DMS114 treated with DMSO at 0.1 percent for 48 hours (cell line): Measurements from ENCODE around the gene FZD4.
"Not testable (repeated sequence)": the region's sequence is repeated elsewhere in the genome, so short reads cannot be mapped to it uniquely, and the experiment has no call there.

Experiments
- DNase-seq: peaks from one replicate; lab custom pipeline; 2025; ENCODE audit not compliant: unreplicated experiment; lab: John Stamatoyannopoulos, UW

The FZD4 gene

DNA sequence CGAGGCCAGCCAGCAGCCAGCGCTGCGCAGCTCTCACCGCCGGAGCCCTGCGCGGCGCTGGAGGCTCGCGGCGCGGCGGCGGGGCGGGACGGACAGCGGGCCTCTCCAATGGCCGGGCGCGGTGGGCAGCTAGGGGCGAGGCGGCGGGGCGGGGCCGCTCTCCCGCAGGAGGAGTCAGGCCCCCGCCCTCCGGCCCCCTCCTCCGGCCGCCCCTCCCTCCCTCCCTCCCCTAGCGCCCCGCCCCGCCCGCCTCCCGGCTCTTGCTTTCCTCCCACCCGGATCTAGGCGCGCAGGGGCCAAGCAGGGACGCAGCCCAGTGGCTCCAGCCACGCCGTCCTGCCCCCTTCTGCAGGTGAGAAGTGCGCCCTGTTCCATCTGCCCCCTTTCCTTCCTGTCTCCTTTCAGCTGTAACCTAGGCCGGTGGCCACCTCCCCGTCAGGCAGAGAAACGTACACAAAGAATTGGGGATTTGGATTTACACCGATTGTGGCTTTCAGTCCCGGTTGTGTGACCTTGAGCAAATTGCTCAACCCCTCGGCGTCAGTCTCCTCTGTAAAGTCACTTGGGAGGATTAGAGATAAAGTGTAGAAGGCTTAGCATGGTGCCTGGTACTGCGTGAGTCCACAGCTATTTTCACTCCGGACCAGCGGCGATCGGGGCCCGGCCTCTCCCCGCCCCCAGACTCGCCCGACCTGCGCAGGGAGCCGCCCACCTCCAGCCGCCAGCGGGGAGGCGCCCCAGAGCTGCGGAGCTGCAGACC, at the start of gene FZD4:
FZD4 (minus strand) TSS at position 35 of the 760 bp plus-strand sequence. CDS start 310 bp downstream, outside the sequence.
- DNase-seq, result peak; percentile 68

DNA sequence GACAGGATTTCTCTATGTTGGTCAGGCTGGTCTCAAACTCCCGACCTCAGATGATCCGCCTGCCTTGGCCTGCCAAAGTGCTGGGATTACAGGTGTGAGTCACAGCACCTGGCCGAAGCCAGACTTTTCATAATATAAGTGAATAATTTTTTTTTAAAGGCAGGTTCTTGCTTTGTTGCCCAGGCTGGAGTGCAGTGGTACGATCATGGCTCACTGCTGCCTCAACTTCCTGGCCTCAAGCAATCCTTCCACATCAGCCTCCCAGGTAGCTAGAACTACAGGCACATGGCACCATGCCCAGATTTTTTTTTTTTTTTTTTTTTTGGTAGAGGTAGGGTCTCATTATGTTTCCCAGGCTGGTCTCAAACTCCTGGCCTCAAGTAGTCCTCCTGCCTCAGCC, 49.1 kb upstream of the FZD4 start:
- DNase-seq, result not testable (repeated sequence)

DNA sequence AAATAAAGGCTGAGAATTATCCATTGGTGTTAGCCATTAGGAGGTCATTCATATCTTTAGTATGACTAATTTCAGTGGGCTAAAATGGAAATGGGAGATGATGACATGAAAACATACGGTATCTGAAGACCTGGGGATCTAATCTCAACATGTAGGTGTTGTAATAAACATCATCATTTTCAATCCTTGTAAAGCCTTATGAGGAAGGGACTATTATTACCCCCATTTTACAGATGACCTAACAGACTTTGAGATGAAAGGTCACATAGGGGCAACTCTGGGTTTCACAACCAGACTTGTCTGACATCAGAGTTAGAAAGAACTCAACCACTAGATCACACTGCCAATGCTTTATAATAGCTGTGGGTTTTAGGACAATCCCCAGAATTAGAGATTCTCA, 47.7 kb upstream of the FZD4 start:
- DNase-seq, result no peak

DNA sequence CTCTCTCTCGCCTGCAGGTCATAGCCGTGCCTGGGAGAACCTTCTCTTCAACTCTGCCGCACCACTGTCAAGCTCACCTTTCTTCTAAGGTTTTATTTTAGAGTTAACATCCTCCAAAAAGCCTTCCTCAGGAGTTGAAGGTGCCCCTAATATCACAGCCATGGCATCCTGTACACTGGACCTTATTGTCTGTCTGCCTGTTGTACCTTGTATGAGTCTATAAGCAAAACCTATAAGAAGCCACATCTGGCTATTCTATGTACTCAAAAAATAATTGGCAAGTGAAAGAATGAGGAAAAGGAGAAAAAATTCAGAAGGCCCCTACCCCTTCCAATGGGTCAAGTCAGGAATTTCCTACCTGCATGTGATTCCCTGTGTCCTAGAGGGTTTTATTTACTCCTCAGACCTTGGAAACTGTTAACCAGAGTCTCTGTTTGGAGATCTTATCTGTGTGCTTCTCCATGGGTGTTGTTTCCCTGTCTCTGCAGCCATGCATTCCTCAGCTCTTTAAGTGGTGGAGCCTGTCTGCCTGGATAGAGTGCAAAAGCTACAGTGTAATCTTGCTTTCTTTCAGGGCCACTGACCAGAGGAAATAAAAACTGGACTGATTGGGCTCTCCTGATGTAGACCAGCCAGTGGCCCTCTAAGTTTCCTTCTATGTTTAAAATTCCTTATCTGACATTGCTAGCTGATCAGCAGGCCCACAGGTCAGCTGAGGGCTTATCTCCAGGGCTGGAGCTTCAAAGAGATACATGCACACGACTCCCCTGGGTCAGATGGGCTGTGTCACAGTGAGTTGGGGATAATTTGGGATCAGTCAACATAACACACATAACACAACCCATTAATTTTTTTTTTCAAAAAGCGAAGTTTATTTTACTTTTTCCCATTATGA, 44.9 kb upstream of the FZD4 start:
- no peak for DNase-seq

DNA sequence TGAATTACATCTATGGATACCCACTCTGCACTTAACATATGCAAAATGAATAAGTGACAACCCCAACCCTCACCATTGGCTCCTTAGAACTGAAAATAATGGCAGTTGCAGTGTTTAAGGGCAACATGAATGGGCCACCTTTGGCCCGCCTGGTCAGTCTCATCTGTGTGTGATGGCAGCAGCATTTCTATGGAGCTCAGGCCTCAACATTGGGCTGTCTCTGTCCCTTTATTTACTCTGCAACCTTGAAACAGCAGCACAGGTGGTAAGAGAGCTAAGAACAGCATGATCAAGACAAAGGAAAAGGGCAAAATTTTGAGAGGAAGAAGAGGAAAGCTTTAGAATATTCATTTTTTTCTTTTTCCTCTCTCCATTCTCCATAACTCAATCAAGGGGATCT, 44.2 kb upstream of the FZD4 start:
- no peak for DNase-seq

DNA sequence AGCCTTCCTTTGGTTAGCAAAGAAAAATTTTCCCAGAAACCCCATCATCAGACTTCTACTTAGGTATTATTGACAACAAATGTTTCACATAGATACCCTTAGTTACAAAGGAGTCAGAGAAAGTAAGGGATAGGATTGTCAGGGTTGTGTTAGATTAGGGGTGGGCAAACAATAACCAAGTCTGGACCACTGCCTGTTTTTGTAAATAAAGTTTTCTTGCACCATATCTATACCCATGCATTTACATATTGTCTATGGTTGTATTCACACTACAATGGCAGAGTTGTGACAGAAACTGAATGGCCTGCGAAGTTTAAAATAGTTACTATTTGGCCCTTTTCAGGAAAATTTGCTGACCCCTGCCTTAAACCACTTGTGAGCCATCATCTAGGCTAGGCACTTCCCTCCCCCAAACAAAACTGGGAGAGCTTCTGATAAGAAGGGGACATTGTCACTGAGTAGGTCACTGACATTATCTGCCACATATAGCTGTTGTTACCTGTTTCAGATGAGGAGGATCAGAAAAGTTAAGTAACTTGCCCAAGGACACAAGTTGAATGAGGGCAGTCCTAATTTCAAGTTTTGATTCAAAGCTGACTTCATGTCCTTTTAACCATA, 41.9 kb upstream of the FZD4 start:
- no peak for DNase-seq

DNA sequence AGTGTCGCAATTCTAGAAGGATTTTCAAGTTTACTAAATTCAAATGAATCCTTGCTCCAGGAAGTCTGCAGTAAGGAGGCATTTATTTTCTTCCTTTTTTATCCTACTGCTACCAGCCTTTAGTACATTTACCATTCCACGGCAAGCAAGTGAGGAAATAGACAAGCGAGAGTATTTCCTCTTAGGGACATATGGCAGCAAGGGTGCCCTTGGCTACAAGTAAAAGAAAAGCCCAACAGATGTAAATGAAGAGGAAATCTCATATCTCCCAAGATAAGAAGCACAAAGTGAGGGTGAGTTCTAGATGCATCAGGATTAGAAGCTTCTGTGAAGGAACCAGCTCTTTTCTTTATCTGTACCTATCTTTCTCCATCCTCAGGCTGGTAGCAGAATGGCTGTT, 37.8 kb upstream of the FZD4 start:
- DNase-seq, result no peak

DNA sequence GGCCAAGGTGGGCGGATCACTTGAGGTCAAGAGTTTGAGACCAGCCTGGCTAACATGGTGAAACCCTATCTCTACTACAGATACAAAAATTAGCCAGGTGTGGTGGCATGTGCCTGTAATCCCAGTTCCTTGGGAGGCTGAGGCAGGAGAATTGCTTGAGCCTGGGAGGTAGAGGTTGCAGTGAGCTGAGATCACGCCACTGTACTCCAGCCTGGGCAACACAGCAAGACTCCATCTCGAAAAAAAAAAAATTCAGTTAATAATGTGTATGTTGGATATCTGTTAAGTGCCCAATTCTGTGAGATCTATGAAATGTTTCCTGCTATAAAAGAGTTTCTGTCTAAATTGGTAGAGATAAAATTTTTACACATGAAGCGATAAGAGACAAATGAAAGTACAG, 37.1 kb upstream of the FZD4 start:
- DNase-seq, result not testable (repeated sequence)

DNA sequence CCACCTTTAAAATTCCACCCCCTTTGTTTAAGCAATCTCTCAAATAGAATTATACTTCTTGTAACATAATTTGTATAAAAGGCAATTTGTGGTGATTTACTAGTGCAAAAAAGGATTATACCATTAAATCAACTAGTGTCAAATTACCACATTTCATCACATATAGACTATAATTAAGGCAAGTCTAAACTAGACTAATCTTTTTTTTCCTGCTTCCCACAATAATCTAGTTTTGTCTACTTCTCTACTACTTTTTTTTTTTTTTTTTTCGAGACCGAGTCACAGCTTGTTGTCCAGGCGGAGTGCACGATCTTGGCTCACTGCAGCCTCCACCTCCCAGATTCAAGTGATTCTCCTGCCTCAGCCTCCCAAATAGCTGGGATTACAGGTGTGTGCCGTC, 36.1 kb upstream of the FZD4 start:
- no peak for DNase-seq

DNA sequence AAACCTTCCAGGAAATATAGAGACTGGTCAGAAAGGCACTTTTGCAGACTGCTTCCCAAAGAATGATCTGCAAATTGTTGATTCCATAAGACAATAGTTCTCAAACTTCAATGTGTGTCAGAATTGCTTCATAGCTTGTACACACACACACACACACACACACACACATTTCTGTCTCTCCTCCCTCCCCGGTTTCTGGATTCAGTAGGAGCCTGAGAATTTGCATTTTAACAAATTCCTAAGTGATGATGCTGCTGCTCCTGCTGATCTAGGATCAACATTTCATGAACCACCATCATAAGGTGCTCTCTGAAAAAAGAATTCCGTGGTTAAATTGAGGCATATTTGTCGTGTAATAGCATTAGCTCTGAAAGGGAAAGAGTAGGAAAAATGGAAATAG, 35.3 kb upstream of the FZD4 start:
- DNase-seq, result no peak

DNA sequence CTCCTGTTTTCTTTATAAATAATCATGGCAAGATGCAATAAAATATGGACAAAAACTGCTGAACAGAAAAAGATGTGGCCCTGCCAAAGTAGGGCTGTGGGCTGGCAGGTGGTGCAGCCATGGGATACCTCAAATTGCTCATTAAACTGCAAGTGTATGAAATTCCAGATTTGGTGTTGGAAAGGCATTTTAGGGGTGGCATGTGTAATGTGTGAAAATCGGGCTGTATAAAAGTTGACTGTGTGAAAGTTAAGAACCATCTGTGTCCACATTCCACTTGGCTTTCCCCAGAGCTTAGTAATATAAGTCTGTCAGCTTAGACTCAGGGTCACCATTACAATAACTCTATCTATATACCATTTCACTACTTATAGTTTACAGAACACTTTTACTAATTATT, 34.8 kb upstream of the FZD4 start:
- DNase-seq, result no peak

DNA sequence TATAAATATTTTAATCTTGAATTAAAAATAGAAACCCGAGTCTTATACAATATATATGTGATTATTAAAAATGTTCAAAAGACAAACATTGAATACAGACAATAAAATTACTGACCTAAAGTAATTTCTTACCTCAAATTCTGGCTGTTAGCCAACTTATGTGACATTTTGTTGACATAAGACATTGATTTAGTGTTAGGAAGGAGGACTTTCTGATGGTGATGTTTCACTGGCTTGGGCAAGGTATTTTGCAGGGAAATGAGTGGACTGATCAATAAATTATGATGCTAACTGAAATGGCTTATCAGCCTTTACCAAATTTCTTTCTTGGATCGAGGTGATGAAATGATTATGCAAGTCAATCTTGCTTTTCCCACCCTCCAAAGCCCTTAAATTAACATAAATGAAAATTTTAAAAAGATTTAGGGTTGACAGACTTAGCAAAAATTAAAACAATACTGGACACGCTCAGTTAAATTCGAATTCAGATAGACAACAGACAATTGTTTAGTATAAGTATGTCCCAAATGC, 33.2 kb upstream of the FZD4 start:
- DNase-seq, result no peak

DNA sequence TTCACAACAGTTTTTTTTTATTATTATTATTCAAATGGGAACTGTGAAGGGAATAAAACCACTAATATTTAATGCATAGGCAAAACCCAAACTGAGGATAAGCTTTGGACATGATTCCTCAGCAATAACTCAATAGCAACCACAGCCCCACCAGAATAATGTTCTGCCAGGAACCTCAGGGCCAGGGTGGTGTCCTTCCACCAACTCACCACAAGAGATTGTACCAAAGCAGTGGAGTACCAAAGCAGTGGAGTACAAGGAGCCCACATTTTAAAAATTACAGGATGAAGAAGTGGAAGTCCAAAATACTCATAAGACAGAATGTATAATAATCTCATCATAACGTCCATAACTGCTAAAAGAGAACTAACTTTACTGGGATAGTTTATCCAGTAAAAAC, 32.5 kb upstream of the FZD4 start:
- DNase-seq, result no peak

DNA sequence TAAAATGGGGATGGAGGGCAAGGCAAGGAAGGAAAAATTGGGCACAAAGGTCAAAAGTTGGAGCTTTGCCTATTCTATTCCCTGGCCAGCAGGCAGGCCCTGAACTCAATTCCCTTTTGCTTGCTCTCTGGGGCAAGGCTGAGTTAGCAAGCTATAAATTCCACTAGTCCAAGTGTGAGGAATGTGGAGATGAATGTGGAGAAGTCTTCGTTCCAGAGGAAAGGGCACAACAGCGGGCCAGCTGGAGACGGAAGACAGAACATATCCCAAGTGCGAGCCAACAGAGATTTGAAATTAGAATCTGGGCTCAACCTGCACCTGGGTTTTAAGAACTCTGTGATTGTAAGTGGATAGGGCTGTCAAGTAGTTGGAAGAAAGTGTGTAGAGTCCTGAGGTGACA, 29.5 kb upstream of the FZD4 start:
- DNase-seq, result no peak

DNA sequence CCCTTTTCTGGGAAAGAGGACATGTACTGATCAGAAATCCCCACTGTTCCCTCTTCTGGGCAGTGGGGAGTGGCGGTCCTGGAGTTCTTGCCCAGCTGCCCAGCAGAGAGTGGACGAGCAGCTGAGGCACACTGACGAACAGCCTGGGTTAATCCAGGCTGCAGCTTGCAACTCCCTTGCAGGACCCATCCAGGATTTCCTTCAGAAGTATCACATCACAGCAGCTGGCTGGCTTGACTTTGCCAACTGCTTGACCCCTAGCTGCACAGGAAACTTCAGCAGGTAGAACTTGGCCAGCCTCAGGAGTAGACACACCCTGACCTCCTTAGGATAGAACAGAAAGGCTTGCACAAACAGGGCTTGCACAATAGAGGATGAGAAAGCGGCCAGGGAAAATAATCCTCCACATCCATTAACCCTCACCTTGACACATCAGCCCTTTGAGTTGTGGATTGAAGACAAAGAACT, 27.9 kb upstream of the FZD4 start:
- DNase-seq, result no peak

DNA sequence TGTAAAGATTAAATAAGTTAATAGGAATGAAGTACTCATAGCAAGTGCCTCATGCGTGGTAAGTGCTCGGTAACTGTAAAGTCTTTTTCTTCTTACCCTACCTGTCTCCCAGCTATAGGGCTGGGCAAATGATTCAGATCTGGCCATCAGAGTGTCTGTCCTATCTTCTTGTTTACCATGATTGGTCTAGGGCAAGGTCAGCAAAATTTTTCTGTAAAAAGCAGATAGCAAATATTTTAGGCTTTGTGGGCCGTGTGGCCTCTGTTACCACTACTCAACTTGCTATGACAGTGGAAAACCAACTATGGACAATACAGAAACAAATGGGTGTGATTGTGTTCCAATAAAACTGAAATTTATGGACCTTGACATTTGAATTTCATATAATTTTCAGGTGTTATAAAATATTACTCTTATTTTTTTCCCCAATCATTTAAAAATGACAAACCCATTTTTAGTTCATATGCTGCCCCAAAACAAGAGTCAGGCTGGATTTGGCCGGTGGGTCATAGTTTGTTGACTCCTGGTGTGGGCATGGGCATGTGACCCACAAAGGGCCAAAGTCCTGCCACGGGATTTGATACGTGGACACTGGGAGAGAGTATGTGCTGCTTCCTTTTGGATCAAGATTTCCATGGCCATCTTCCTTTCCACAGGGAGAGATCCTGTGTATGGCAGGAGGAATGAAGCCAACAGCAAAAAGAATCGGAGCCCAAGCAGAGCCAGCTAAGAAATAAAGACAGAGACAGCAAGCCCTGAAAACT, 26.8 kb upstream of the FZD4 start:
- no peak for DNase-seq

DNA sequence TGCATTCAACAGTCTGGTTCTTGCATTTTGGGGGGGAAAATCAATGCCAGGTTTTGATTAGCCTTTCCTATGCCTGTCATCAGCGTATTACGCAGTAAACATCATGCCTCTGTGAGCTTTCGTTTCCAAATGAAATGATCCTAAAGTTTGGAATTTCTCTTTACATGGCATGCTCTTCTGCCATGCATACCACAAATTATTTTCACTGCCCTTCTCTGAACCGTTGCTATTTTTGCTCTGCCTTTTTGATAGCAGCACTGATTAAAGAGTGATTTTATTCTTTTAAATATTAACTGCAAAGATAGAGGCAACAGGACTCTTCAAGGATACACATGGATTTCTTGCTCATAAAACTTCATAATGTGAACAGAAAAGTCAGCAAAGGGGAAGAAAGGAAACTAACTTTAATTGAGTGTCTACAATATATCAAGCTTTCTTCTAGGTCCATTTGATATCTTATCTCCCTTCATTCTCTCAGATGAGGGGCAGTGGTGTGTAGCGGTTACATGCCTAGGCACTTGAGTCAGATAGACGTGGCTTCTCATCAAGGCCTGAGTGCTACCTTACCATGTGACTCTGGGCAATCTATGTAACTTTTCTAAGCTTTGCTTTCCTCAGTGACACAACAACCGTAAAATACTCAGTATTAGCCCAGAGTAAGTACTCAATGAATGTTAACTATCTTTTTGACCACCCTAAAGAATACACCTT, 25.0 kb upstream of the FZD4 start:
- DNase-seq, result no peak

DNA sequence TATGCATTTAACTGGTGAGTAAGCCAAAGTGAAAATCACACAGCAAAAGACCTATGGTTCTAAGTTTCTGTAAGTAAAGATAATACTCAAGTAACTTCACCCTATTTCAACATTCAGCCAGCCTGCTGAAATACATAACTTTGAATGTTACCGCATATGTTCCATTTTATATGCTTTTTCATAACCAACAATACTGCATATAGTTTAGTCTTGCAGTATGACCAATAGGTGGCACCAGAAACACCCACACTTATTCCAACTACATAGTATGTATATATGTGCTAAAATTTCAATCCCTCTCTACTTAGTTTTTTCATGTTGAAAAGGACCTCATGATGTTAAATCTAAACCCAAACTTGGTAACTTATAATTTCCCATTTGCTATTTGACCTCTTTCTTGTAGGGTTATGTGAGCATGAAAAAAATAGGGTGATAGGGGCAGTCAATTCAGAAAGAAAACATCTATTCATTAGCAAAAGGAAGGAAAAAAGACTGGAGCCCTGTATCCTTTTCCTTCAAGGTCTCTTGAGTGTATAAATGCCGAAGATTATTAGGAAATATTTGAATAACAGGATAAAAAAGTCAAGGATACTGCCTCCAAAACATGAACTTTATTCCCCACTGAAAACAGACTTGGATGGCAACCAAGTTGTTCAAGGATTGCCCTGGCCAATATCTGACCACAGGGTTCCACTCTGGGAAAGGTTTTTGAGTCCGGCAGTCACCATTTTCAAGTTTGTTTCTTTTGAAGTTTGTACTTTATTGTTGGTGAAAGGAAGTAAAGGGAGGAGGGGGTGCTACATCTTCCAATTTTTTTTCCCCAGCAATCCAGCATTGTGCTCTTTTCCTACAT, 23.8 kb upstream of the FZD4 start:
- no peak for DNase-seq

DNA sequence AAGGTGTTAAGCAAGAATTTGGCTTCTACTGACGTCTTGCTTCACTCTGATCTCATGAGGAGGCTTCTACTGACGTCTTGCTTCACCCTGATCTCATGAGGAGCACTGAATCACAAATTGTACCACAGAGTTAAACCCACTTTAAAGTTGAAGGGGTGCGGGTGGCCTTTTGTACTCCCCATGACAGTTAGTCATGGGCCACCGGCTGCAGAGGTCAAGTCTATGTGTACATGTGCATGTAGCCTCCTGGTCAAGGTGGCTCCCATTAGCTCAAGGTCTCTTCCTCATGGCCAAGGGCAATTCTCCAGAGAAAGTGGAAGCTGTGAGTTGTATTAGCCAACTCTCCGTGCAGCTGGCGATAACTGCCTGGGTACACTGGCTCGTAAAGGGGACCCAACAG, 23.1 kb upstream of the FZD4 start:
- no peak for DNase-seq
